ENCODE measurements around the gene CDYL. TPM values are rescaled to one million over a fixed set of nuclear protein-coding genes. Genes with fewer than 3 reads are reported as not detected.
A peak's percentile ranks its signal among the peaks of the same experiment; 100 is the strongest.

Gene CDYL
- total RNA-seq, 1 experiment from 2014 or later = 4.2 TPM

- Histone ChIP-seq H3K9me3 (ENCODE audit: low read length) (no peaks in the 10 kb centered on the region), H4K20me1 (ENCODE audit: insufficient read depth, low read depth, low read length) (no peaks in the 10 kb centered on the region), H2AFZ (ENCODE audit: low read length) (no peak overlapping the region), H3K4me1 (ENCODE audit: low read length) (no peaks in the 10 kb centered on the region), H3K9ac (ENCODE audit: low read length) (no peak overlapping the region), H3K4me3 (ENCODE audit: low read length) (no peak overlapping the region), H3K4me2 (ENCODE audit: low read depth, low read length, poor library complexity, severe bottlenecking) (no peak overlapping the region), H3K36me3 (ENCODE audit: insufficient read depth, low read length) (no peaks in the 10 kb centered on the region), H3K9me2 (replicated peaks; ENCODE audit: insufficient read depth, low read length) (no peaks in the 10 kb centered on the region), H3K79me2 (ENCODE audit: low read length) (no peaks in the 10 kb centered on the region), H3K27ac (ENCODE audit: low read length) (no peak overlapping the region), H3K27me3 (ENCODE audit: low read length) (no peaks in the 10 kb centered on the region)
- DNase-seq = no peak
Measured at GRCh38 chr6:4981761-4982160, 205.6 kb downstream of the CDYL start.

- Histone ChIP-seq H3K27ac (ENCODE audit: low read length) (no peak overlapping the region), H3K9me2 (replicated peaks; ENCODE audit: insufficient read depth, low read length) (no peaks in the 10 kb centered on the region), H2AFZ (ENCODE audit: low read length) (no peak overlapping the region), H3K36me3 (ENCODE audit: insufficient read depth, low read length) (no peaks in the 10 kb centered on the region), H3K9me3 (ENCODE audit: low read length) (no peaks in the 10 kb centered on the region), H3K4me2 (ENCODE audit: low read depth, low read length, poor library complexity, severe bottlenecking) (no peak overlapping the region), H3K4me3 (ENCODE audit: low read length) (no peak overlapping the region), H3K79me2 (ENCODE audit: low read length) (no peaks in the 10 kb centered on the region), H4K20me1 (ENCODE audit: insufficient read depth, low read depth, low read length) (no peaks in the 10 kb centered on the region), H3K4me1 (ENCODE audit: low read length) (no peaks in the 10 kb centered on the region), H3K9ac (ENCODE audit: low read length) (no peak overlapping the region), H3K27me3 (ENCODE audit: low read length) (no peaks in the 10 kb centered on the region)
- DNase-seq = no peak
Measured at GRCh38 chr6:4983322-4983721, 207.1 kb downstream of the CDYL start.

DNA sequence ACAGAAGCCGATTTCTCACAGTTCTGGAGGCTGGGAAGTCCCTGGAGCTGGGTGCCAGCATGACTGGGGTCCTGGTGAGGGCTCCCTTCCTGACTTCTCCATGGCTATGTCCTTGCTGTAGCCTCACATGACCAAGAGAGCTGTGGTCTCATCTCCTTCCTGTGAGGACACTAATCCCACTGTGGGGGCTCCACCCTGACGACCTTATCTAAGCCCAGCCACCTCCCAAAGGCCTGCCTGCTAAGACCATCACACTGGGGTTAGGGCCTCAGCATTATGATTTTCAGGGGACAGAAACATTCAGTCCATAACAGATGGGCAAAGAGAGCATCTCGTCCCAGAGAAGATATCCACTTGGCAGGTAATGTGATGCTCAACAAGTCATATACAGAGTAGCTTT, 210.8 kb downstream of the CDYL start:
- Histone ChIP-seq H3K4me1 (ENCODE audit: low read length) (no peaks in the 10 kb centered on the region), H3K27ac (ENCODE audit: low read length) (no peak overlapping the region), H3K79me2 (ENCODE audit: low read length) (no peaks in the 10 kb centered on the region), H3K4me3 (ENCODE audit: low read length) (no peak overlapping the region), H2AFZ (ENCODE audit: low read length) (no peak overlapping the region), H3K9me3 (ENCODE audit: low read length) (no peaks in the 10 kb centered on the region), H3K36me3 (ENCODE audit: insufficient read depth, low read length) (no peaks in the 10 kb centered on the region), H3K9me2 (replicated peaks; ENCODE audit: insufficient read depth, low read length) (no peaks in the 10 kb centered on the region), H4K20me1 (ENCODE audit: insufficient read depth, low read depth, low read length) (no peaks in the 10 kb centered on the region), H3K9ac (ENCODE audit: low read length) (no peak overlapping the region), H3K27me3 (ENCODE audit: low read length) (no peaks in the 10 kb centered on the region), H3K4me2 (ENCODE audit: low read depth, low read length, poor library complexity, severe bottlenecking) (no peak overlapping the region)
- DNase-seq = no peak

- no peak overlapping the region for H3K27ac ChIP-seq (ENCODE audit: low read length)
- no peak overlapping the region for H2AFZ ChIP-seq (ENCODE audit: low read length)
- no peaks in the 10 kb centered on the region for H3K79me2 ChIP-seq (ENCODE audit: low read length)
- H3K9me2 ChIP-seq (replicated peaks; ENCODE audit: insufficient read depth, low read length) = no peaks in the 10 kb centered on the region
- DNase-seq = no peak
- no peaks in the 10 kb centered on the region for H4K20me1 ChIP-seq (ENCODE audit: insufficient read depth, low read depth, low read length)
- no peak overlapping the region for H3K4me2 ChIP-seq (ENCODE audit: low read depth, low read length, poor library complexity, severe bottlenecking)
- no peaks in the 10 kb centered on the region for H3K9me3 ChIP-seq (ENCODE audit: low read length)
- H3K4me1 ChIP-seq (ENCODE audit: low read length) = no peaks in the 10 kb centered on the region
- no peak overlapping the region for H3K9ac ChIP-seq (ENCODE audit: low read length)
- H3K27me3 ChIP-seq (ENCODE audit: low read length) = no peaks in the 10 kb centered on the region
- H3K36me3 ChIP-seq (ENCODE audit: insufficient read depth, low read length) = no peaks in the 10 kb centered on the region
- H3K4me3 ChIP-seq (ENCODE audit: low read length) = no peak overlapping the region
Measured at GRCh38 chr6:4987432-4987831, 211.2 kb downstream of the CDYL start.

- no peak overlapping the region for H3K4me2 ChIP-seq (ENCODE audit: low read depth, low read length, poor library complexity, severe bottlenecking)
- no peak overlapping the region for H3K9ac ChIP-seq (ENCODE audit: low read length)
- H3K9me3 ChIP-seq (ENCODE audit: low read length) = no peaks in the 10 kb centered on the region
- no peaks in the 10 kb centered on the region for H4K20me1 ChIP-seq (ENCODE audit: insufficient read depth, low read depth, low read length)
- DNase-seq = no peak
- no peaks in the 10 kb centered on the region for H3K9me2 ChIP-seq (replicated peaks; ENCODE audit: insufficient read depth, low read length)
- no peaks in the 10 kb centered on the region for H3K27me3 ChIP-seq (ENCODE audit: low read length)
- H3K4me1 ChIP-seq (ENCODE audit: low read length) = no peaks in the 10 kb centered on the region
- H3K4me3 ChIP-seq (ENCODE audit: low read length) = no peak overlapping the region
- no peaks in the 10 kb centered on the region for H3K79me2 ChIP-seq (ENCODE audit: low read length)
- no peak overlapping the region for H2AFZ ChIP-seq (ENCODE audit: low read length)
- H3K36me3 ChIP-seq (ENCODE audit: insufficient read depth, low read length) = no peaks in the 10 kb centered on the region
- H3K27ac ChIP-seq (ENCODE audit: low read length) = no peak overlapping the region
Measured at GRCh38 chr6:4994741-4995140, 218.5 kb downstream of the CDYL start.

DNA sequence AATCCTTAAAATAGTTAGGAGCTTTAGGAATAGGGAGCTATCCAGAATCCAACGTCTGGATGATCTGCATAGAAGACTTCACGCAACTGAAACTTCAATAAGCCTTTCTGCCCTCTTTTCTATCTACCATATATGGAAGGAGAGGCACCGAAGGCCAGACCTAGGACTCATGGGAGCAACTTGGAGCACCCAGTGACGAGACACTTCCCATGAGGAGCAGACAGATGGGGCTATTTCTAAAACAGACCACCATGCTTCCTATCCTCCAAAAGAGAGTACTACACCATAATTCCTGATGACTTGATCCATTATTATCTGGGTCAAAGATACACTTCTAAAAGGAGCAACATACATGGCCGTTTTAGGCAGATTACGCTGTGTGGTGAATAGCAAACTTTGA, 221.7 kb downstream of the CDYL start:
- no peak overlapping the region for H3K4me3 ChIP-seq (ENCODE audit: low read length)
- no peak overlapping the region for H3K9ac ChIP-seq (ENCODE audit: low read length)
- H3K27me3 ChIP-seq (ENCODE audit: low read length) = no peaks in the 10 kb centered on the region
- H3K9me3 ChIP-seq (ENCODE audit: low read length) = no peaks in the 10 kb centered on the region
- no peak overlapping the region for H3K27ac ChIP-seq (ENCODE audit: low read length)
- no peak for DNase-seq
- no peaks in the 10 kb centered on the region for H3K9me2 ChIP-seq (replicated peaks; ENCODE audit: insufficient read depth, low read length)
- H3K36me3 ChIP-seq (ENCODE audit: insufficient read depth, low read length) = peaks cover 5% of the 10 kb centered on the region; the same call in 1 of the 2 replicates
- no peaks in the 10 kb centered on the region for H4K20me1 ChIP-seq (ENCODE audit: insufficient read depth, low read depth, low read length)
- peaks cover 5% of the 10 kb centered on the region for H3K79me2 ChIP-seq (ENCODE audit: low read length)
- peaks cover 5% of the 10 kb centered on the region for H3K4me1 ChIP-seq (ENCODE audit: low read length)
- H3K4me2 ChIP-seq (ENCODE audit: low read depth, low read length, poor library complexity, severe bottlenecking) = no peak overlapping the region
- H2AFZ ChIP-seq (ENCODE audit: low read length) = no peak overlapping the region

- Histone ChIP-seq H3K9me2 (replicated peaks; ENCODE audit: insufficient read depth, low read length) (no peaks in the 10 kb centered on the region), H3K36me3 (ENCODE audit: insufficient read depth, low read length) (peaks cover 5% of the 10 kb centered on the region; the same call in 1 of the 2 replicates), H3K9ac (ENCODE audit: low read length) (no peak overlapping the region), H3K79me2 (ENCODE audit: low read length) (peaks cover 6% of the 10 kb centered on the region), H2AFZ (ENCODE audit: low read length) (no peak overlapping the region), H3K4me1 (ENCODE audit: low read length) (peaks cover 14% of the 10 kb centered on the region), H3K27me3 (ENCODE audit: low read length) (no peaks in the 10 kb centered on the region), H3K27ac (ENCODE audit: low read length) (no peak overlapping the region), H3K4me3 (ENCODE audit: low read length) (no peak overlapping the region), H3K9me3 (ENCODE audit: low read length) (no peaks in the 10 kb centered on the region), H4K20me1 (ENCODE audit: insufficient read depth, low read depth, low read length) (no peaks in the 10 kb centered on the region), H3K4me2 (ENCODE audit: low read depth, low read length, poor library complexity, severe bottlenecking) (no peak overlapping the region)
- DNase-seq = no peak
Measured at GRCh38 chr6:4999586-4999985, 223.4 kb downstream of the CDYL start.

DNA sequence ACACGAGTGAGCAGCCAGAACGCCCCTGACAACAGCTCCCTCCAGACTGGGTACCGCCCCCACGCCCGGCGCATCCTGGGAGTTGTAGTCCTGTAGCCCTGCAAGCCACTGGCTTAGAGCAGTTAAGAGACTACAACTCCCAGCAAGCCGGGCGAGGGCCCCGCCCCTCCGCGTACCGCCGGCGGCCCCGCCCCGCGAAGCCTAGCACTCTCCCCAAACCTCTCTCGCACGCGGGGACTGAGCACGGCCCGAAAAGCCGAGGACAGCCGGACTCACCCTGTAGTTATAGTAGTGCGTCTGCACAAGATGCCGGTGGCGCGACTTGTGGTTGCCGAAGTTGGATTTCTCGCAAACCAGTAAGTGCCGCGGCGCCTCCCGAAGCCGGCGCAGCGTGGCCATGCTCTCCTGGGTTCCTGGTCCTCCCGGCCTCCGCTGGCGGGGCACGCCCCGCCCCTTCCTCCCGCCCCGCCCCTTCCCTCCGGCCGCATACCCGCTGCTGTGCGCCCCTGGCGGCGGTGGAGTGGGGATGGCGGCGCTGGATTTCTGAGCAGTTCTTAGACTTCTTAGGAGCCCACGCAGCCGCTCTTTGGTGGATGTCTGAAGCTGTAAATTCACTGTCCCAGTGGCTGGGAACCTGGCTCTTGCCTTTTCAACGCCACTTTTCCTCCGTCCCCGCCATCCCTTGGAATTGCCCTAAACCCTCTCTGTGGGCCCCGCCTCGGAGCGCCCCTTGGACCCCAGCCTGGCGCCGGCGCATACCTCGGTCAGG, 227.6 kb downstream of the CDYL start, which contains the start of gene RPP40:
Gene RPP40, minus strand, starts transcription at position 434 of the 769 bp plus-strand sequence. Its CDS starts 35 bp downstream, at position 399.
- Histone ChIP-seq H3K27ac (ENCODE audit: low read length) (peak within 1 kb of the TSS; percentile 48; the same call in 1 of the 2 replicates), H3K4me1 (ENCODE audit: low read length) (peaks cover 16% of the 10 kb centered on the region), H3K9me2 (replicated peaks; ENCODE audit: insufficient read depth, low read length) (no peaks in the 10 kb centered on the region), H3K27me3 (ENCODE audit: low read length) (no peaks in the 10 kb centered on the region), H3K4me2 (ENCODE audit: low read depth, low read length, poor library complexity, severe bottlenecking) (peak within 1 kb of the TSS; percentile 76), H4K20me1 (ENCODE audit: insufficient read depth, low read depth, low read length) (no peaks in the 10 kb centered on the region), H2AFZ (ENCODE audit: low read length) (peak within 1 kb of the TSS; percentile 96), H3K79me2 (ENCODE audit: low read length) (peaks cover 6% of the 10 kb centered on the region), H3K36me3 (ENCODE audit: insufficient read depth, low read length) (peaks cover 5% of the 10 kb centered on the region; the same call in 1 of the 2 replicates), H3K9me3 (ENCODE audit: low read length) (no peaks in the 10 kb centered on the region), H3K9ac (ENCODE audit: low read length) (peak within 1 kb of the TSS; percentile 74), H3K4me3 (ENCODE audit: low read length) (peak within 1 kb of the TSS; percentile 76)
- DNase-seq = peak; percentile 98
